DOHH2 (cell line): ENCODE measurements around the gene CATSPERE.
A peak's percentile ranks its signal among the peaks of the same experiment; 100 is the strongest.

Experiments used
- H3F3A ChIP-seq: fragments of 200-600 bp; sonication (generic), shearing (Covaris generic); 2 replicates; pipeline ENCODE4 v1.6.0; 2016; ENCODE audit warnings: antibody characterized with exemption, mild to moderate bottlenecking; ENCODE audit not compliant: control insufficient read depth, insufficient read depth
- H3K27ac ChIP-seq: fragments of 200-600 bp; sonication (generic); 2 replicates; pipeline ENCODE4 v1.5.1; 2014; ENCODE audit warnings: low read depth, mild to moderate bottlenecking, low read length, moderate library complexity
- H3K27me3 ChIP-seq: fragments of 200-600 bp; sonication (generic); 2 replicates; pipeline ENCODE4 v1.6.1; 2014; ENCODE audit warnings: mild to moderate bottlenecking, low read length, mixed read lengths; ENCODE audit not compliant: control insufficient read depth
- H3K36me3 ChIP-seq: fragments of 200-600 bp; sonication (generic); 2 replicates; pipeline ENCODE4 v1.6.1; 2014; ENCODE audit warnings: mild to moderate bottlenecking, low read length, moderate library complexity, mixed read lengths; ENCODE audit not compliant: control insufficient read depth
- H3K4me1 ChIP-seq: fragments of 200-600 bp; sonication (generic); 2 replicates; pipeline ENCODE4 v1.6.1; 2014; ENCODE audit warnings: mild to moderate bottlenecking, low read length, mixed read lengths; ENCODE audit not compliant: control insufficient read depth
- H3K4me2 ChIP-seq: fragments of 200-600 bp; sonication (generic); 2 replicates; pipeline ENCODE4 v1.6.0; 2014; ENCODE audit warnings: mild to moderate bottlenecking, low read length, moderate library complexity
- H3K4me3 ChIP-seq: fragments of 200-600 bp; sonication (generic); 2 replicates; pipeline ENCODE4 v1.5.1; 2014; ENCODE audit warnings: mild to moderate bottlenecking, low read length, mixed read lengths
- H3K79me2 ChIP-seq: fragments of 200-600 bp; sonication (generic); 2 replicates; pipeline ENCODE4 v1.6.1; 2014; ENCODE audit warnings: mild to moderate bottlenecking, low read length, mixed read lengths; ENCODE audit not compliant: control insufficient read depth
- H3K9me2 ChIP-seq: fragments of 200-600 bp; sonication (generic); replicated peaks from 2 replicates; pipeline ENCODE4 v1.6.1; 2014; ENCODE audit warnings: mild to moderate bottlenecking, low read length, mixed read lengths; ENCODE audit not compliant: control insufficient read depth
- H3K9me3 ChIP-seq: fragments of 200-600 bp; sonication (generic); 2 replicates; pipeline ENCODE4 v1.6.1; 2014; ENCODE audit warnings: antibody characterized with exemption, low read length, mixed read lengths; ENCODE audit not compliant: control insufficient read depth, insufficient read depth
- H4K20me1 ChIP-seq: fragments of 200-600 bp; sonication (generic); 2 replicates; pipeline ENCODE4 v1.6.0; 2014; ENCODE audit warnings: low read depth, mild to moderate bottlenecking, antibody characterized with exemption, low read length, moderate library complexity; ENCODE audit not compliant: control insufficient read depth, insufficient read depth
- CTCF ChIP-seq: fragments of 200-600 bp; sonication (generic); IDR thresholded peaks from one replicate; pipeline ENCODE4 v1.5.1; 2014; ENCODE audit warnings: antibody characterized with exemption, mild to moderate bottlenecking, low read depth, low read length; ENCODE audit not compliant: poor library complexity, severe bottlenecking
- EZH2phosphoT487 ChIP-seq: fragments of 200-600 bp; sonication (generic); IDR thresholded peaks from 2 replicates; pipeline ENCODE4 v1.6.1; 2017; ENCODE audit warnings: borderline replicate concordance, mild to moderate bottlenecking, antibody characterized with exemption, low read length, moderate library complexity, mixed read lengths

CATSPERE gene

DNA sequence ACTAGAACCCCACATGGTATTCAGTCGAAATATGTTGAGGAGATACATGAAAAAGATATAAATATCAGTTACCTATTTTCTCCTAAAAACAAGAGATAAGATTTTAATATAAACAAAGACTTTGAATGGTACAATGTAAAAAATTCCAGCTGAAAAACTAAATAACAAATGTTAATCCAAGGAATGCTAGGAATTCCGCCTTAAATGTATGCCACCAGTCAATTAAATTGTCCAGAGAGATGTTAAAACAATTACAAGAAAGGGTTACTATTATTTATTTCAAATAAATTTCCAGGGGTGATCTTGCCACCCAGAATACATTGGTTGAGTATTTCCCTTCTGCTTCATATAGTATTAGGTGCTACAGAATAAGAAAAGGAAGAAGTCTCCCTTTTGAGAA, 13.5 kb upstream of the CATSPERE start:
- Histone ChIP-seq H3K9me2 (no peaks in the 10 kb centered on the region), H3K4me2 (peak overlapping the region; percentile 17; the same call in 1 of the 2 replicates), H3K27me3 (no peaks in the 10 kb centered on the region), H4K20me1 (peaks cover 18% of the 10 kb centered on the region; the same call in 1 of the 2 replicates), H3K27ac (no peak overlapping the region), H3K36me3 (peaks cover 72% of the 10 kb centered on the region), H3K9me3 (no peaks in the 10 kb centered on the region), H3F3A (no peaks in the 10 kb centered on the region), H3K79me2 (peaks cover 90% of the 10 kb centered on the region), H3K4me1 (peaks cover 37% of the 10 kb centered on the region), H3K4me3 (no peak overlapping the region)
- TF ChIP-seq CTCF (no peak), EZH2phosphoT487 (no peak)

- peaks cover 13% of the 10 kb centered on the region; the same call in 1 of the 2 replicates for H4K20me1 ChIP-seq
- peaks cover 43% of the 10 kb centered on the region for H3K4me1 ChIP-seq
- H3K36me3 ChIP-seq: peaks cover 65% of the 10 kb centered on the region
Measured at GRCh38 chr1:244448279-244449036, 12.6 kb upstream of the CATSPERE start.

DNA sequence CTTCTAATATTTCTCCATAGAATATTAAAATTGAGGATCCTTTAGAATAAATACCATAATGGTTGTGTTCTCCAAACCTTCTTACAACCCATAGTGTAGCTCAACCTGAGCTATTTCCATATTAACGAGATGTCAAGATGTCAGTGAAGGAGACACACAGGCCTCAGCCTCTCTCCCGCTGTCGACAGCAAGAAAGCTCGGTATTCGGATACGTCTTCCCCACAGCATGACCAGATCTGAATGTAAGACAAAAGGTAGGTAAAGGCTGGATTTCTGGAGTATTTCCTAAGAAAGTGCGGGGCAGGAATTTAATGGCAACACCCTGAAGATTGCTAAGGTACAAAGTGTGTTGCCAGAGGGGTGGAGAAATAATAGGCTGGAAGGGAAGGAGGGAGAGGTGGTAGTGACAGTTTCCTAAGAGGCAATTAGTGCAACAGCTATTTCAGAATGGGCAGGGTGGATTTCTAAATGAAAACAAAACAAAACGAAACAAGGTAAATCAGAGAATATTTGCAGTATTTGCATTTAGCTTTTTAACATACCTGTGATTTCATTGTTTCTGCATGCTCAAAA, 11.1 kb upstream of the CATSPERE start:
- Histone ChIP-seq H3K27me3 (no peaks in the 10 kb centered on the region), H3F3A (no peaks in the 10 kb centered on the region), H3K9me3 (no peaks in the 10 kb centered on the region), H3K27ac (no peak overlapping the region), H3K9me2 (no peaks in the 10 kb centered on the region), H3K4me1 (peaks cover 41% of the 10 kb centered on the region), H3K4me3 (peak overlapping the region; percentile 85), H3K4me2 (peak overlapping the region; percentile 74), H3K79me2 (peaks cover 66% of the 10 kb centered on the region), H4K20me1 (peaks cover 9% of the 10 kb centered on the region; the same call in 1 of the 2 replicates), H3K36me3 (peaks cover 56% of the 10 kb centered on the region)
- TF ChIP-seq EZH2phosphoT487 (no peak), CTCF (no peak)

More at GRCh38 chr1:244448279-244449036, 12.6 kb upstream of the CATSPERE start:
- Histone ChIP-seq H3K27ac (no peak overlapping the region), H3K4me3 (0 out of 2 replicates have a peak overlapping the region, but pooled peaks have one; percentile 2), H3F3A (no peaks in the 10 kb centered on the region), H3K9me2 (no peaks in the 10 kb centered on the region), H3K4me2 (peak overlapping the region; percentile 74), H3K9me3 (no peaks in the 10 kb centered on the region), H3K27me3 (no peaks in the 10 kb centered on the region), H3K79me2 (peaks cover 80% of the 10 kb centered on the region)
- TF ChIP-seq CTCF: no peak
- no peak for TF ChIP-seq EZH2phosphoT487
